ENCODE data around the gene NDUFAF2. TPM values are rescaled to one million over a fixed set of nuclear protein-coding genes. Genes with fewer than 3 reads are reported as not detected.

Gene NDUFAF2
- polyA plus RNA-seq, 1 of the 3 experiments (the other 2 are of a cell fraction): 33.4 TPM

DNA sequence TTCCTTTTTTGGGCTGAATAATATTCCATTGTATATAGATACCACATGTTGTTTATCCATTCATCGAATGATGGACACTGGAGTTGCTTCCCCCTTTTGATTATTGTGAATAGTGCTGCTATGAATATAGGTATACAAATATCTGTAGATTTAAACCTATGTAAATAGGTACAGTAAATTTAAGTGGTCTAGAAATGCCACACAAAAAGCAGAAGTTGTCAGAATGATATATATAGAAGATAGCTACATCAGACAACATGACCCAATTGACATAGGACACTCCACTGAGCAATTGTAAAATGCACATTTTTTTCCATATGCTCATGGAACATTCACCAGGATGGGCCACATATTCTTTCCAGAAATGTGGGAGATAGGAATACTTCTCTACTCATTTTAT lies 139.7 kb downstream of the NDUFAF2 start:
- CTCF ChIA-PET: no interaction called here

DNA sequence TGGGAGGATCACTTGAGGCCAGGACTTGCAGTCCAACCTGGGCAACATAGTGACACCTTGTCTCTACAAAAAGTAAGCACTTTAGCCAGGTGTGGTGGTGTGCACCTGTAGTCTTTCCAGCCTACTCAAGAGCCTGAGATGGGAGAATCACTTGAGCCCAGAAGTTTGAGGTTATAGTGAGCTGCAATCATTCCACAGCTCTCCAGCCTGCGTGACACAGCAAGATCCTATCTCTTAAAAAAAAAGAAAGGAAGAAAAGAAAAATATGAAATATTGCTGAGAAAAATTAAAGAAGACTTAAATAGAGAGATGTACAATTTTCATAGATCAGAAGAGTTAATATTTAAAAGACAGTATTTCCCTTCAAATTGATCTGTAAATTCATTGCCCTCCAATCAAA lies 140.9 kb downstream of the NDUFAF2 start:
- ChIA-PET CTCF (no interaction called here), POLR2A (no interaction called here)
- H3K27me3 ChIP-seq (ENCODE audit: insufficient read depth): no peaks in the 10 kb centered on the region
- no peak overlapping the region for H2AFZ ChIP-seq (ENCODE audit: low read depth)
- TF ChIP-seq NRF1 (IDR thresholded peaks at IDR 0.05; ENCODE audit: low read depth, low read length): no peak
- TF ChIP-seq POLR2AphosphoS5 (IDR thresholded peaks at IDR 0.05; ENCODE audit: low read depth, low read length): no peak
- TF ChIP-seq, protein P1, sequence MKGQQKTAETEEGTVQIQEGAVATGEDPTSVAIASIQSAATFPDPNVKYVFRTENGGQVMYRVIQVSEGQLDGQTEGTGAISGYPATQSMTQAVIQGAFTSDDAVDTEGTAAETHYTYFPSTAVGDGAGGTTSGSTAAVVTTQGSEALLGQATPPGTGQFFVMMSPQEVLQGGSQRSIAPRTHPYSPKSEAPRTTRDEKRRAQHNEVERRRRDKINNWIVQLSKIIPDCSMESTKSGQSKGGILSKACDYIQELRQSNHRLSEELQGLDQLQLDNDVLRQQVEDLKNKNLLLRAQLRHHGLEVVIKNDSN (IDR thresholded peaks at IDR 0.05; ENCODE audit: borderline replicate concordance, low read depth): no peak
- TF ChIP-seq, protein P2, sequence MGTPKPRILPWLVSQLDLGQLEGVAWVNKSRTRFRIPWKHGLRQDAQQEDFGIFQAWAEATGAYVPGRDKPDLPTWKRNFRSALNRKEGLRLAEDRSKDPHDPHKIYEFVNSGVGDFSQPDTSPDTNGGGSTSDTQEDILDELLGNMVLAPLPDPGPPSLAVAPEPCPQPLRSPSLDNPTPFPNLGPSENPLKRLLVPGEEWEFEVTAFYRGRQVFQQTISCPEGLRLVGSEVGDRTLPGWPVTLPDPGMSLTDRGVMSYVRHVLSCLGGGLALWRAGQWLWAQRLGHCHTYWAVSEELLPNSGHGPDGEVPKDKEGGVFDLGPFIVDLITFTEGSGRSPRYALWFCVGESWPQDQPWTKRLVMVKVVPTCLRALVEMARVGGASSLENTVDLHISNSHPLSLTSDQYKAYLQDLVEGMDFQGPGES (IDR thresholded peaks at IDR 0.05; ENCODE audit: low read depth, low read length): no peak
- TF ChIP-seq SIN3A (IDR thresholded peaks at IDR 0.05; ENCODE audit: borderline replicate concordance, low read depth, low read length): no peak
- H3K4me3 ChIP-seq (ENCODE audit: low read depth in 2 of 2, low read length in 1 of 2): no peak overlapping the region
- no peaks in the 10 kb centered on the region for H3K4me1 ChIP-seq (ENCODE audit: control insufficient read depth in 1 of 2, insufficient read depth in 2 of 2, low read depth in 1 of 2, low read length in 1 of 2)
- H3K27ac ChIP-seq (ENCODE audit: low read depth in 2 of 2, low read length in 1 of 2): no peak overlapping the region
- H3K9me3 ChIP-seq: no peaks in the 10 kb centered on the region
- no peaks in the 10 kb centered on the region for H3K36me3 ChIP-seq (replicated peaks in 1 of 2; ENCODE audit: control insufficient read depth in 1 of 2, insufficient read depth in 2 of 2, low read length in 1 of 2)
- DNase-seq: no peak
- no peaks in the 10 kb centered on the region for H4K20me1 ChIP-seq (ENCODE audit: insufficient read depth)
- no peaks in the 10 kb centered on the region for H3K79me2 ChIP-seq (ENCODE audit: insufficient read depth)
- no peak overlapping the region for H3K4me2 ChIP-seq
- 95% methylated on average over 1 of the region's 1 CpG for WGBS (ENCODE audit: low lambda C conversion rate)
- no peaks in the 10 kb centered on the region for H3K9me2 ChIP-seq
- H3F3A ChIP-seq (replicated peaks; ENCODE audit: insufficient read depth): peaks cover 12% of the 10 kb centered on the region
- no peak overlapping the region for H3K9ac ChIP-seq

More for the DNA sequence above, 139.7 kb downstream of the NDUFAF2 start:
- Histone ChIP-seq H3K79me2 (ENCODE audit: insufficient read depth) (no peaks in the 10 kb centered on the region), H3K4me2 (no peak overlapping the region), H3K9me3 (no peaks in the 10 kb centered on the region), H3K27me3 (ENCODE audit: insufficient read depth) (no peaks in the 10 kb centered on the region), H3K27ac (ENCODE audit: low read depth in 2 of 2, low read length in 1 of 2) (no peak overlapping the region), H3K36me3 (replicated peaks in 1 of 2; ENCODE audit: control insufficient read depth in 1 of 2, insufficient read depth in 2 of 2, low read length in 1 of 2) (no peaks in the 10 kb centered on the region), H3K4me1 (ENCODE audit: control insufficient read depth in 1 of 2, insufficient read depth in 2 of 2, low read depth in 1 of 2, low read length in 1 of 2) (no peaks in the 10 kb centered on the region), H3K4me3 (ENCODE audit: low read depth in 2 of 2, low read length in 1 of 2) (no peak overlapping the region), H3F3A (replicated peaks; ENCODE audit: insufficient read depth) (peaks cover 12% of the 10 kb centered on the region), H3K9me2 (no peaks in the 10 kb centered on the region), H3K9ac (no peak overlapping the region), H4K20me1 (ENCODE audit: insufficient read depth) (no peaks in the 10 kb centered on the region), H2AFZ (ENCODE audit: low read depth) (no peak overlapping the region)
- TF ChIP-seq, protein P3, sequence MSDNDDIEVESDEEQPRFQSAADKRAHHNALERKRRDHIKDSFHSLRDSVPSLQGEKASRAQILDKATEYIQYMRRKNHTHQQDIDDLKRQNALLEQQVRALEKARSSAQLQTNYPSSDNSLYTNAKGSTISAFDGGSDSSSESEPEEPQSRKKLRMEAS (IDR thresholded peaks at IDR 0.05; ENCODE audit: low read depth): no peak
- TF ChIP-seq CHD2 (IDR thresholded peaks at IDR 0.05; ENCODE audit: low read length, partially characterized antibody) (no peak), MXI1 (IDR thresholded peaks at IDR 0.05; ENCODE audit: low read depth, low read length) (no peak), NRF1 (IDR thresholded peaks at IDR 0.05; ENCODE audit: low read depth, low read length) (no peak)
- TF ChIP-seq, protein P2 (IDR thresholded peaks at IDR 0.05; ENCODE audit: low read depth, low read length): no peak
- POLR2A ChIA-PET: no interaction called here
- 94% methylated on average over 1 of the region's 1 CpG for WGBS (ENCODE audit: low lambda C conversion rate)
- no peak for DNase-seq

All from SK-N-SH (cell line).